Suprapubic skin (tissue), 4 donors: ENCODE results near the gene ARID1B. TPM values are rescaled to one million over a fixed set of nuclear protein-coding genes. Genes with fewer than 3 reads are reported as not detected.

Experiments
- DNase-seq, 2 donors: peaks; one replicate each; pipeline ENCODE4 v3.0.0-alpha.2; 2019; ENCODE audit warnings: low spot score in 2 of 2
- H3K27ac ChIP-seq: fragments of 200-600 bp; sonication (generic); one replicate; pipeline ENCODE4 v1.5.1; 2019
- H3K27me3 ChIP-seq: fragments of 200-600 bp; sonication (generic); one replicate; pipeline ENCODE4 v1.5.1; 2019
- H3K36me3 ChIP-seq: fragments of 200-600 bp; sonication (generic); one replicate; pipeline ENCODE4 v1.5.1; 2019
- H3K4me1 ChIP-seq: fragments of 200-600 bp; sonication (generic); one replicate; pipeline ENCODE4 v1.5.1; 2019
- H3K4me3 ChIP-seq: fragments of 200-600 bp; sonication (generic); one replicate; pipeline ENCODE4 v1.5.1; 2019; ENCODE audit warnings: mild to moderate bottlenecking
- H3K9me3 ChIP-seq: fragments of 200-600 bp; sonication (generic); one replicate; pipeline ENCODE4 v1.5.1; 2019
- CTCF ChIP-seq, 2 donors: fragments of 200-600 bp in 1 of 2; fragments of 450-650 bp in 1 of 2; sonication (generic) in 1 of 2; IDR thresholded peaks; one replicate each; pipeline ENCODE4 v1.5.1; 2016 to 2019; ENCODE audit warnings: antibody characterized with exemption in 2 of 2, mild to moderate bottlenecking in 1 of 2, moderate library complexity in 1 of 2
- EP300 ChIP-seq: sonication (generic); formaldehyde crosslinking; IDR thresholded peaks from one replicate; pipeline ENCODE4 v1.6.1; 2017; ENCODE audit warnings: antibody characterized with exemption
- POLR2A ChIP-seq, 2 donors: fragments of 450-650 bp; IDR thresholded peaks; one replicate each; pipeline ENCODE4 v1.6.1; 2017; ENCODE audit warnings: antibody characterized with exemption in 2 of 2, mild to moderate bottlenecking in 2 of 2, moderate library complexity in 2 of 2
- POLR2AphosphoS5 ChIP-seq, 3 donors: sonication (generic); formaldehyde crosslinking; IDR thresholded peaks; one replicate each; pipeline ENCODE4 v1.6.1; 2017; ENCODE audit warnings: antibody characterized with exemption in 3 of 3
- WGBS: methylation state at CpG from one replicate; pipeline ENCODE4 v1.1.5; 2018; 5-methylcytosine and 5-hydroxymethylcytosine counted together
- total RNA-seq, 4 donors: library from RNA; depleted of rRNA; stranded (reverse); fragments of >200 nt; gene quantifications; one replicate each; pipeline ENCODE4 v1.1.0, GENCODE V29; 2016

ARID1B gene
- total RNA-seq, 4 donors from 2014 or later = 102 to 233 (median 129) TPM

DNA sequence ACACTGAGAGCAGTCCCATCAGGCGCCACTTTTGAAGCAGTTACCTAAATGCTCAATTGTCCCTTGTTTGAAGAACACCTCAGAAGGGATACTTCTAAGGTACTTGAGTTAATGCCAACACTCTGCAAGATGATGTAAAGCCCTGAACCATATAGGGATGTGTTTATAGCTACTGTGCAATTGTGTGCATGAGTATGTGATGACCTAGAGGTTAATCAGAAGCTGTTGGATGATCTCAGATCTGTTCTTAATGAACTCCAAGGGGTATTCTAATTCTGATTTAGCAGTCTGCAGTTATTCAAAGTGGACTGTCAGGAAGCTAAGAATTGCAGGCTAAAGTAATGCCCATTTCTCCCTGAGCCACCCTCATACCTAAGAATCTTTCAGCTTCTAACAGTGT lies 387.8 kb downstream of the ARID1B start:
- Histone ChIP-seq H3K4me3 (no peak overlapping the region), H3K4me1 (no peaks in the 10 kb centered on the region), H3K27ac (no peak overlapping the region), H3K36me3 (peaks cover 40% of the 10 kb centered on the region), H3K9me3 (no peaks in the 10 kb centered on the region), H3K27me3 (no peaks in the 10 kb centered on the region)
- DNase-seq = no peak
- TF ChIP-seq EP300 (no peak), POLR2AphosphoS5 (IDR thresholded peaks at IDR 0.05) (no peak), POLR2A (IDR thresholded peaks at IDR 0.05) (no peak), CTCF (IDR thresholded peaks at IDR 0.05) (no peak)
- WGBS = 100% methylated on average over 1 of the region's 1 CpG

GRCh38 chr6:157166784-157167183 lies 389.6 kb downstream of the ARID1B start:
- Histone ChIP-seq H3K27ac (no peak overlapping the region), H3K4me3 (no peak overlapping the region), H3K36me3 (peaks cover 35% of the 10 kb centered on the region), H3K27me3 (no peaks in the 10 kb centered on the region), H3K4me1 (no peaks in the 10 kb centered on the region), H3K9me3 (no peaks in the 10 kb centered on the region)
- WGBS = 96% methylated on average over 8 of the region's 8 CpGs
- TF ChIP-seq POLR2A (IDR thresholded peaks at IDR 0.05) (no peak), POLR2AphosphoS5 (IDR thresholded peaks at IDR 0.05) (no peak), CTCF (IDR thresholded peaks at IDR 0.05) (no peak), EP300 (no peak)
- DNase-seq = no peak

DNA sequence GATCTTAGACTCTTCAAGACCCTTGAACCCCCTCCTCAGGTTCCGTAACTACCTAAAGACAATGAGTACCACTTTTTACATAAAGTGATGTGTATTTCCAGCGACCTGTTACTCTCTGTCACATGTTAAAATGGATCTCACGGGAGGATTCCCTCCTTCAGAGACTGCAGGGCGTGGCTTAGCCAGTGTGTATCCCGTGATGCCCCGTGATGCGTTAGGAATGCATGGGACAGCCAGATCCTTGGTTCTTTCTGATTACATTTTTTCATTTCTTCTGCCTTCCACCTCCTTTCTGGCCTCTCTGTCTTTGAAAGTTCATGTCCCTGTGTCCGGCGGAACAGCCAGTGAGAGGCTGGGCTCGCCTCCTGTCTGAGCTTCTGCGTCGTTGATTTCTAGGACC lies 390.7 kb downstream of the ARID1B start:
- peaks cover 35% of the 10 kb centered on the region for H3K36me3 ChIP-seq
- H3K4me3 ChIP-seq = no peak overlapping the region

GRCh38 chr6:157168471-157168870 lies 391.3 kb downstream of the ARID1B start:
- H3K4me3 ChIP-seq = no peak overlapping the region
- no peaks in the 10 kb centered on the region for H3K27me3 ChIP-seq
- no peak overlapping the region for H3K27ac ChIP-seq
- WGBS = 95% methylated on average over 6 of the region's 6 CpGs
- no peaks in the 10 kb centered on the region for H3K4me1 ChIP-seq
- no peaks in the 10 kb centered on the region for H3K9me3 ChIP-seq
- H3K36me3 ChIP-seq = peaks cover 35% of the 10 kb centered on the region
- TF ChIP-seq EP300 (no peak), CTCF (IDR thresholded peaks at IDR 0.05) (no peak), POLR2A (IDR thresholded peaks at IDR 0.05) (no peak), POLR2AphosphoS5 (IDR thresholded peaks at IDR 0.05) (no peak)
- DNase-seq = no peak

More for the DNA sequence above, 390.7 kb downstream of the ARID1B start:
- Histone ChIP-seq H3K27ac (no peak overlapping the region), H3K27me3 (no peaks in the 10 kb centered on the region), H3K9me3 (no peaks in the 10 kb centered on the region), H3K4me1 (no peaks in the 10 kb centered on the region)
- no peak for DNase-seq
- WGBS = 94% methylated on average over 12 of the region's 12 CpGs
- TF ChIP-seq CTCF (IDR thresholded peaks at IDR 0.05) (no peak), EP300 (no peak), POLR2A (IDR thresholded peaks at IDR 0.05) (no peak), POLR2AphosphoS5 (IDR thresholded peaks at IDR 0.05) (no peak)

- Histone ChIP-seq H3K27me3 (no peaks in the 10 kb centered on the region), H3K4me3 (no peak overlapping the region), H3K4me1 (no peaks in the 10 kb centered on the region), H3K27ac (no peak overlapping the region), H3K9me3 (no peaks in the 10 kb centered on the region), H3K36me3 (peaks cover 35% of the 10 kb centered on the region)
- no peak for TF ChIP-seq EP300
- WGBS = 90% methylated on average over 3 of the region's 3 CpGs
- no peak for DNase-seq
These were observed 392.0 kb downstream of the ARID1B start for GRCh38 chr6:157169226-157169625.

GRCh38 chr6:157169656-157170055 lies 392.5 kb downstream of the ARID1B start:
- no peak for TF ChIP-seq POLR2AphosphoS5 (IDR thresholded peaks at IDR 0.05)
- TF ChIP-seq EP300 = no peak
- TF ChIP-seq POLR2A (IDR thresholded peaks at IDR 0.05) = no peak
- no peak for TF ChIP-seq CTCF (IDR thresholded peaks at IDR 0.05)
- H3K4me3 ChIP-seq = no peak overlapping the region
- WGBS = 76% methylated on average over 5 of the region's 5 CpGs
- no peaks in the 10 kb centered on the region for H3K27me3 ChIP-seq
- no peak for DNase-seq
- H3K9me3 ChIP-seq = no peaks in the 10 kb centered on the region
- H3K36me3 ChIP-seq = peaks cover 35% of the 10 kb centered on the region
- H3K27ac ChIP-seq = no peak overlapping the region
- no peaks in the 10 kb centered on the region for H3K4me1 ChIP-seq
